Esophagus muscularis mucosa (tissue), 4 donors: ENCODE measurements around the gene MYCN. TPM values are rescaled to one million over a fixed set of nuclear protein-coding genes. Genes with fewer than 3 reads are reported as not detected.

Experiments
- DNase-seq: peaks from one replicate; pipeline ENCODE4 v3.0.0-alpha.2; 2017; ENCODE audit errors: extremely low spot score
- H3K27ac ChIP-seq, 4 donors: fragments of 200-600 bp; sonication (generic); replicated peaks in 1 of 4; 1 replicate in 3 of 4; 2 replicates in 1 of 4; pipeline ENCODE4 v1.5.1; 2016 to 2019; ENCODE audit warnings: mild to moderate bottlenecking in 1 of 4
- H3K27me3 ChIP-seq, 4 donors: fragments of 200-600 bp; sonication (generic); one replicate each; pipeline versions ENCODE4 v1.5.1 to v1.6.0; 2016 to 2019
- H3K36me3 ChIP-seq, 4 donors: fragments of 200-600 bp; sonication (generic); one replicate each; pipeline ENCODE4 v1.5.1; 2016 to 2019
- H3K4me1 ChIP-seq, 4 donors: fragments of 200-600 bp; sonication (generic); one replicate each; pipeline ENCODE4 v1.5.1; 2016 to 2019
- H3K4me3 ChIP-seq, 4 donors: fragments of 200-600 bp; sonication (generic); 1 replicate in 2 of 4; 2 replicates in 2 of 4; pipeline ENCODE4 v1.5.1; 2016 to 2019; ENCODE audit warnings: mild to moderate bottlenecking in 4 of 4, moderate library complexity in 1 of 4
- H3K9me3 ChIP-seq, 4 donors: fragments of 200-600 bp; sonication (generic); 1 replicate in 3 of 4; 2 replicates in 1 of 4; pipeline ENCODE4 v1.5.1; 2016 to 2019
- EP300 ChIP-seq: sonication (generic); formaldehyde crosslinking; IDR thresholded peaks from one replicate; pipeline ENCODE4 v1.6.1; 2017; ENCODE audit warnings: antibody characterized with exemption
- POLR2A ChIP-seq: fragments of 450-650 bp; IDR thresholded peaks from one replicate; pipeline ENCODE4 v1.6.1; 2017; ENCODE audit warnings: antibody characterized with exemption, moderate library complexity, mild to moderate bottlenecking, low read depth
- POLR2AphosphoS5 ChIP-seq, 2 donors: sonication (generic); formaldehyde crosslinking; IDR thresholded peaks; one replicate each; pipeline ENCODE4 v1.6.1; 2017; ENCODE audit warnings: antibody characterized with exemption in 2 of 2
- WGBS: methylation state at CpG from one replicate; pipeline ENCODE4 v1.1.5; 2018; 5-methylcytosine and 5-hydroxymethylcytosine counted together
- intact Hi-C: fragments of 100-400 bp; cut with DNase I; formaldehyde crosslinking; loops from one replicate; pipeline ENCODE4 v1.15.1; 2023
- total RNA-seq, 4 donors: library from RNA; depleted of rRNA; stranded (reverse); fragments of >200 nt; gene quantifications; one replicate each; pipeline versions ENCODE4 v1.1.0 to v1.2.1, GENCODE V29; 2016
- TF ChIP-seq, protein P1 (sequence below), 3 experiments: fragments of 200-600 bp in 2 of 3; fragments of 450-650 bp in 1 of 3; sonication (generic) in 2 of 3; IDR thresholded peaks; one replicate each; pipeline ENCODE4 v1.5.1; 2017 to 2019; ENCODE audit warnings: antibody characterized with exemption in 3 of 3, mild to moderate bottlenecking in 2 of 3, moderate library complexity in 1 of 3

The MYCN gene
- total RNA-seq, 4 donors from 2014 or later, result 0.83 to 1.2 (median 1.1) TPM

DNA sequence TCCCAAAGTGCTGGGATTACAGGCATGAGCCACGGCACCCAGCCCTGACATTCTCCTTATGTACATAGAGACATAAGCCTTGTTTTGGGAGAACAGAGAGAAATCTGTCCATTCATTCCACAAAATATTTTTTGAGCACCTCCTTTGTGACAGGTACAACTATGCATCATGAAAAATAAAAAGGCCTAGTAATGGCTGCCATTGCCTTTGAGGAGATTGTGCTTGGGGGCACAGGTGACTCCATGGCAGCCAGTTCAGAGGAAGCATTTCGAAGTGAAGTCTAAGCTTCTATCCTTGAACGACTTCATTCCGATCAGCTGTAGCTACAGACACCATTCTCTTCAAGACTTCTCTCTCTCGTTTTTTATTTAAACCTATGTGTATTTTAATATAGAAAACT, 10.5 kb upstream of the MYCN start:
- no peaks in the 10 kb centered on the region for H3K9me3 ChIP-seq
- H3K4me1 ChIP-seq, result no peaks in the 10 kb centered on the region
- H3K36me3 ChIP-seq, result no peaks in the 10 kb centered on the region
- no peak overlapping the region for H3K27ac ChIP-seq
- H3K27me3 ChIP-seq, result no peaks in the 10 kb centered on the region
- no peak for DNase-seq
- H3K4me3 ChIP-seq, result no peak overlapping the region
- intact Hi-C loops, result loop anchor here (10.0 kb wide), 2 partner anchors 555 to 675 kb away; no protein-coding TSS in a partner anchor
- WGBS, result 96% methylated on average over 5 of the region's 5 CpGs
- TF ChIP-seq POLR2AphosphoS5 (IDR thresholded peaks at IDR 0.05), result no peak
- TF ChIP-seq, protein P1, sequence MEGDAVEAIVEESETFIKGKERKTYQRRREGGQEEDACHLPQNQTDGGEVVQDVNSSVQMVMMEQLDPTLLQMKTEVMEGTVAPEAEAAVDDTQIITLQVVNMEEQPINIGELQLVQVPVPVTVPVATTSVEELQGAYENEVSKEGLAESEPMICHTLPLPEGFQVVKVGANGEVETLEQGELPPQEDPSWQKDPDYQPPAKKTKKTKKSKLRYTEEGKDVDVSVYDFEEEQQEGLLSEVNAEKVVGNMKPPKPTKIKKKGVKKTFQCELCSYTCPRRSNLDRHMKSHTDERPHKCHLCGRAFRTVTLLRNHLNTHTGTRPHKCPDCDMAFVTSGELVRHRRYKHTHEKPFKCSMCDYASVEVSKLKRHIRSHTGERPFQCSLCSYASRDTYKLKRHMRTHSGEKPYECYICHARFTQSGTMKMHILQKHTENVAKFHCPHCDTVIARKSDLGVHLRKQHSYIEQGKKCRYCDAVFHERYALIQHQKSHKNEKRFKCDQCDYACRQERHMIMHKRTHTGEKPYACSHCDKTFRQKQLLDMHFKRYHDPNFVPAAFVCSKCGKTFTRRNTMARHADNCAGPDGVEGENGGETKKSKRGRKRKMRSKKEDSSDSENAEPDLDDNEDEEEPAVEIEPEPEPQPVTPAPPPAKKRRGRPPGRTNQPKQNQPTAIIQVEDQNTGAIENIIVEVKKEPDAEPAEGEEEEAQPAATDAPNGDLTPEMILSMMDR (IDR thresholded peaks at IDR 0.05), result no peak
- no peak for TF ChIP-seq EP300
- TF ChIP-seq POLR2A, result no peak

- 94% methylated on average over 5 of the region's 5 CpGs for WGBS
- intact Hi-C loops, result loop anchor here (10.0 kb wide), 2 partner anchors 554 to 674 kb away; no protein-coding TSS in a partner anchor
- no peak overlapping the region for H3K27ac ChIP-seq
- no peaks in the 10 kb centered on the region for H3K36me3 ChIP-seq
- DNase-seq, result no peak
- H3K4me1 ChIP-seq, result no peaks in the 10 kb centered on the region
- H3K4me3 ChIP-seq, result no peak overlapping the region
- TF ChIP-seq, protein P1 (IDR thresholded peaks at IDR 0.05), result no peak
- TF ChIP-seq POLR2AphosphoS5 (IDR thresholded peaks at IDR 0.05) (no peak), EP300 (no peak), POLR2A (no peak)
- H3K27me3 ChIP-seq, result no peaks in the 10 kb centered on the region
- H3K9me3 ChIP-seq, result no peaks in the 10 kb centered on the region
Observed at GRCh38 chr2:15930589-15931318, 9.6 kb upstream of the MYCN start.

GRCh38 chr2:15931319-15931890, 8.9 kb upstream of the MYCN start:
- H3K27ac ChIP-seq, result no peak overlapping the region
- WGBS, result 56% methylated on average over 2 of the region's 2 CpGs
- intact Hi-C loops, result loop anchor here (10.0 kb wide), 2 partner anchors 553 to 673 kb away; no protein-coding TSS in a partner anchor
- DNase-seq, result no peak
- no peaks in the 10 kb centered on the region for H3K36me3 ChIP-seq
- no peaks in the 10 kb centered on the region for H3K27me3 ChIP-seq
- TF ChIP-seq EP300 (no peak), POLR2A (no peak)
- H3K9me3 ChIP-seq, result no peaks in the 10 kb centered on the region
- no peak overlapping the region for H3K4me3 ChIP-seq
- no peaks in the 10 kb centered on the region for H3K4me1 ChIP-seq

DNA sequence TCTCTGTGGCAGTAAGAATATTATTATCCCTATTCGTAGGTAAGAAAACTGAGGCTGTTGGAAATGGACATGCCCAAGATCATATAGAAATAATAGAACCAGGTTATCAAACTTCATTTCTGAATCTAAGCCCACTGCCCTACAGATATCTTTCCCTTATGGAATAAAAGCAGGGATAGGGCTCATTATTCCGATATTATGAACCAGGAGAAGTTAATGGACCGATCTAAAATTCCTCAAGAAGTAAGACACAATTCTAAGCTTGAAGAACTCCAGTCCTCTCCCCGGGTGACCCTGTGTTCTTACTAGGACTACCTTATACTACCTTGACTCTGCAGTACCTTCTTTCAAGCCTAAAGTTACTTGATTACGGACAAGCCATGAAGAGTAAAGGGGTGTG, 8.4 kb upstream of the MYCN start:
- TF ChIP-seq, protein P1 (IDR thresholded peaks at IDR 0.05), result no peak
- no peak for TF ChIP-seq EP300
- TF ChIP-seq POLR2A, result no peak
- no peak for TF ChIP-seq POLR2AphosphoS5 (IDR thresholded peaks at IDR 0.05)
- H3K27ac ChIP-seq, result no peak overlapping the region
- no peaks in the 10 kb centered on the region for H3K4me1 ChIP-seq
- no peak for DNase-seq
- H3K27me3 ChIP-seq, result no peaks in the 10 kb centered on the region
- H3K4me3 ChIP-seq, result no peak overlapping the region
- H3K9me3 ChIP-seq, result no peaks in the 10 kb centered on the region
- H3K36me3 ChIP-seq, result no peaks in the 10 kb centered on the region
- intact Hi-C loops, result loop anchor here (10.0 kb wide), 2 partner anchors 553 to 673 kb away; no protein-coding TSS in a partner anchor
- WGBS, result 89% methylated on average over 5 of the region's 5 CpGs

GRCh38 chr2:15932394-15933183, 7.8 kb upstream of the MYCN start:
- no peaks in the 10 kb centered on the region for H3K36me3 ChIP-seq
- 95% methylated on average over 21 of the region's 21 CpGs for WGBS
- intact Hi-C loops, result loop anchor here (10.0 kb wide), 2 partner anchors 552 to 672 kb away; no protein-coding TSS in a partner anchor
- TF ChIP-seq EP300 (no peak), POLR2AphosphoS5 (IDR thresholded peaks at IDR 0.05) (no peak)
- TF ChIP-seq, protein P1 (IDR thresholded peaks at IDR 0.05), result no peak
- no peaks in the 10 kb centered on the region for H3K27me3 ChIP-seq
- H3K9me3 ChIP-seq, result no peaks in the 10 kb centered on the region
- no peak overlapping the region for H3K27ac ChIP-seq
- no peaks in the 10 kb centered on the region for H3K4me1 ChIP-seq
- DNase-seq, result no peak
- H3K4me3 ChIP-seq, result no peak overlapping the region
